ENCODE measurements around the gene ADGB.

The ADGB gene

DNA sequence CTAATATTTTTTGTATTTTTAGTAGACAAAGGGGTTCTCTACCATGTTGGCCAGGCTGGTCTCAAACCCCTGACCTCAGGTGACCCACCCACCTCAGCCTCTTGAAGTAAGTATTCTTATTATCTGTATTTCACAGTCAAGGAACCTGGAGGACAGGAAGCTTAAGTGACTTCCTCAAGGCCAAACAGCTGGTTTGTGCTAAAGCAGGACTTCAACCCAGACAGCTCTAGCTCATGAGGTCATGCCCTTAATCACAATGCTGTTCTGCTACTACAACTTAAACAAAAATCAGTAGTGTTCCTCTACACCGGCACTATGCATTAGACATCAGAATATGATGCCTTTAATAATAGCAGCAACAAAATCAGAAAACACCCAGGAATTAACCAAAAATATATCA is 168.9 kb downstream of the ADGB start:
- no peaks in the 10 kb centered on the region for H3K27me3 ChIP-seq (ENCODE audit: low read length)
- H3K4me3 ChIP-seq (ENCODE audit: insufficient read depth, low read length, poor library complexity, severe bottlenecking): no peak overlapping the region
- H3K9me3 ChIP-seq (ENCODE audit: insufficient read depth, low read length): no peaks in the 10 kb centered on the region
- H2AFZ ChIP-seq (ENCODE audit: low read depth, low read length, severe bottlenecking): no peak overlapping the region
- no peaks in the 10 kb centered on the region for H3K36me3 ChIP-seq (ENCODE audit: low read length)
- no peaks in the 10 kb centered on the region for H3K79me2 ChIP-seq (ENCODE audit: insufficient read depth, low read length)
- peaks cover 3% of the 10 kb centered on the region; the same call in 1 of the 2 replicates for H4K20me1 ChIP-seq (ENCODE audit: low read depth, low read length)
- H3K9me2 ChIP-seq (replicated peaks; ENCODE audit: insufficient read depth, low read length): no peaks in the 10 kb centered on the region
- H3K9ac ChIP-seq (ENCODE audit: low read length): no peak overlapping the region
- no peaks in the 10 kb centered on the region for H3F3A ChIP-seq (ENCODE audit: insufficient read depth)
- no peak overlapping the region for H3K27ac ChIP-seq (ENCODE audit: low read depth, low read length)
- H3K4me2 ChIP-seq (ENCODE audit: low read depth, low read length, poor library complexity, severe bottlenecking): no peak overlapping the region
- TF ChIP-seq, protein P1, sequence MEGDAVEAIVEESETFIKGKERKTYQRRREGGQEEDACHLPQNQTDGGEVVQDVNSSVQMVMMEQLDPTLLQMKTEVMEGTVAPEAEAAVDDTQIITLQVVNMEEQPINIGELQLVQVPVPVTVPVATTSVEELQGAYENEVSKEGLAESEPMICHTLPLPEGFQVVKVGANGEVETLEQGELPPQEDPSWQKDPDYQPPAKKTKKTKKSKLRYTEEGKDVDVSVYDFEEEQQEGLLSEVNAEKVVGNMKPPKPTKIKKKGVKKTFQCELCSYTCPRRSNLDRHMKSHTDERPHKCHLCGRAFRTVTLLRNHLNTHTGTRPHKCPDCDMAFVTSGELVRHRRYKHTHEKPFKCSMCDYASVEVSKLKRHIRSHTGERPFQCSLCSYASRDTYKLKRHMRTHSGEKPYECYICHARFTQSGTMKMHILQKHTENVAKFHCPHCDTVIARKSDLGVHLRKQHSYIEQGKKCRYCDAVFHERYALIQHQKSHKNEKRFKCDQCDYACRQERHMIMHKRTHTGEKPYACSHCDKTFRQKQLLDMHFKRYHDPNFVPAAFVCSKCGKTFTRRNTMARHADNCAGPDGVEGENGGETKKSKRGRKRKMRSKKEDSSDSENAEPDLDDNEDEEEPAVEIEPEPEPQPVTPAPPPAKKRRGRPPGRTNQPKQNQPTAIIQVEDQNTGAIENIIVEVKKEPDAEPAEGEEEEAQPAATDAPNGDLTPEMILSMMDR (IDR thresholded peaks at IDR 0.05; ENCODE audit: insufficient read depth, low read length, poor library complexity, severe bottlenecking): no peak
- no peak for TF ChIP-seq EZH2phosphoT487 (conservative IDR thresholded peaks at IDR 0.05; ENCODE audit: low read length)

DNA sequence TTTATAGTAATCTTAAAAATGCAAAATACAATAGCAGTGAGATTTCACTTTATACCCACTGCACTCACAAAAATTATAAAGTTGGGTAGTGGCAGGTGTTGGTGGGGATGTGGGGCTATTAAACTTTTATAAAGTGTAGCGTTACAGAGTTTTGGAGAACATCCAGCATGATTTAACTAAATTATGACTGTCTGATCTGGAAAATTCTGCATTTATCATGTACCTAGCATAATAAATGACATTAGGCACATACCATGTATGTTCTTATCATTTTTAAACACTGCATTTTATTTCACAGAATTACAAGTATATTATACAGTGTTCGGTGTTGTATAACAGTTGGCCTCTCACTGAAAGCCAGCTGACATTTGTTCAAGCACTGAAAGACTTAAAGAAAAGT is 169.9 kb downstream of the ADGB start:
- Histone ChIP-seq H2AFZ (ENCODE audit: low read depth, low read length, severe bottlenecking) (no peak overlapping the region), H4K20me1 (ENCODE audit: low read depth, low read length) (peaks cover 3% of the 10 kb centered on the region; the same call in 1 of the 2 replicates), H3K27me3 (ENCODE audit: low read length) (no peaks in the 10 kb centered on the region), H3F3A (ENCODE audit: insufficient read depth) (no peaks in the 10 kb centered on the region), H3K9ac (ENCODE audit: low read length) (no peak overlapping the region), H3K36me3 (ENCODE audit: low read length) (no peaks in the 10 kb centered on the region), H3K4me3 (ENCODE audit: insufficient read depth, low read length, poor library complexity, severe bottlenecking) (no peak overlapping the region), H3K27ac (ENCODE audit: low read depth, low read length) (no peak overlapping the region), H3K9me2 (replicated peaks; ENCODE audit: insufficient read depth, low read length) (no peaks in the 10 kb centered on the region), H3K79me2 (ENCODE audit: insufficient read depth, low read length) (no peaks in the 10 kb centered on the region), H3K9me3 (ENCODE audit: insufficient read depth, low read length) (no peaks in the 10 kb centered on the region), H3K4me2 (ENCODE audit: low read depth, low read length, poor library complexity, severe bottlenecking) (no peak overlapping the region)
- TF ChIP-seq EZH2phosphoT487 (conservative IDR thresholded peaks at IDR 0.05; ENCODE audit: low read length): no peak
- TF ChIP-seq, protein P1 (IDR thresholded peaks at IDR 0.05; ENCODE audit: insufficient read depth, low read length, poor library complexity, severe bottlenecking): no peak

- no peaks in the 10 kb centered on the region for H3K9me3 ChIP-seq (ENCODE audit: insufficient read depth, low read length)
- no peak overlapping the region for H2AFZ ChIP-seq (ENCODE audit: low read depth, low read length, severe bottlenecking)
- H3K79me2 ChIP-seq (ENCODE audit: insufficient read depth, low read length): no peaks in the 10 kb centered on the region
- H3F3A ChIP-seq (ENCODE audit: insufficient read depth): no peaks in the 10 kb centered on the region
- H3K36me3 ChIP-seq (ENCODE audit: low read length): no peaks in the 10 kb centered on the region
- no peaks in the 10 kb centered on the region for H3K9me2 ChIP-seq (replicated peaks; ENCODE audit: insufficient read depth, low read length)
- H3K4me3 ChIP-seq (ENCODE audit: insufficient read depth, low read length, poor library complexity, severe bottlenecking): no peak overlapping the region
- no peaks in the 10 kb centered on the region for H3K27me3 ChIP-seq (ENCODE audit: low read length)
- H3K4me2 ChIP-seq (ENCODE audit: low read depth, low read length, poor library complexity, severe bottlenecking): no peak overlapping the region
- TF ChIP-seq, protein P1 (IDR thresholded peaks at IDR 0.05; ENCODE audit: insufficient read depth, low read length, poor library complexity, severe bottlenecking): no peak
- TF ChIP-seq EZH2phosphoT487 (conservative IDR thresholded peaks at IDR 0.05; ENCODE audit: low read length): no peak
- H4K20me1 ChIP-seq (ENCODE audit: low read depth, low read length): peaks cover 3% of the 10 kb centered on the region; the same call in 1 of the 2 replicates
- H3K27ac ChIP-seq (ENCODE audit: low read depth, low read length): no peak overlapping the region
- H3K9ac ChIP-seq (ENCODE audit: low read length): no peak overlapping the region
Measured at GRCh38 chr6:146770275-146770964, 171.6 kb downstream of the ADGB start.
